Measurements from ENCODE around the gene SLX4IP.
"Not testable (repeated sequence)": the region's sequence is repeated elsewhere in the genome, so short reads cannot be mapped to it uniquely, and the experiment has no call there.

The SLX4IP gene

GRCh38 chr20:10613426-10613825, 178.3 kb downstream of the SLX4IP start:
- DNase-seq = not testable (repeated sequence)

DNA sequence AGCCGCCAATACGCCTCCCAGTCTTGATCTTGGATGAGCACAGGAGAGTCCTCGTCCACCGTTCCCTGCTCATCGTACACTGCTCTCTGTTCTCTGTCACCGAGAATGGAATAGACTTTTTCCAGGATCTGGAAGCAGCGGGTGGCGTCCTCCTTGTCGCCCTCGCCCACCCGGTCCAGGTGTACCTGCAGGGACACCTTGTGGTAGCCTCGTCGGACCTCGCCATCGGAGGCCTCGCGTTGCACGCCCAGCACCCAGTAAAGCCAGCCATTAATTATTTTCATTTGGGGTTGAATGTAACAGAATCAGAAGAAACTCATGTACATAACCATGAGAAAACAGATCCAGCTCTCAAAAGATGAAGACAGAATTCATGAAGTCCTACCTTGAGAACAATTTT, 178.8 kb downstream of the SLX4IP start:
- DNase-seq = no peak

GRCh38 chr20:10616212-10616611, 181.1 kb downstream of the SLX4IP start:
- no peak for DNase-seq

- not testable (repeated sequence) for DNase-seq
Observed at GRCh38 chr20:10617549-10618133, 182.5 kb downstream of the SLX4IP start.

DNA sequence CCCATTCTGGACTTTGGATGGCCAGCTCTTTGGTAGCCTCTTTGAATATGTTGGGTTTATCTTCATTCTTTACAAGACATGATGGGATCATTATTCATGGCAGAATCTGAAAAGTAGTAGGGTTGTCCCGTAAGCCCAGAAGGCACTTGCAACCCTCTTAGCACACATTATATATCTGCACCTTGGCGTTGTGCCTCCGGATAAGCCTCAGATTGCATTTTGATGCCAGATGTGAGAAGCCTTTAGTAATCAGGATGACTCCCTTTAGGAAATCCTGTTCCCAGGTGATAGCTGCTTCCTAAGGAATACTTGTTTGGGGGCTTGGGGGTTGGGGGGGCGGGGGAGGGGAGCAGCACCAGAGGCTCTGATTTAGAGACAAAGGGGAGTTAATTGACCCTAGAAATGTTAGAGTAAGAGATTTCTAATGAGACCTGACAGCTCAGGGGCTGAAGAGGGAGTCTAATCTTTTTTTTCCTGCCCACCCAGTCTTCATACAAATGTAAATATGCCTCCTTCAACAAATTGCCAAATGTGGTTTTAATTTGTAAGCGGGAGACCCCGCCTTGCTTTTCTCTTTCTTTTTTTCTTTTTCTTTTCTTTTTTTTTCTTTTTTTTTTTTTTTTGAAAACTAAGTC, 183.6 kb downstream of the SLX4IP start:
- peak; percentile 66 for DNase-seq

DNA sequence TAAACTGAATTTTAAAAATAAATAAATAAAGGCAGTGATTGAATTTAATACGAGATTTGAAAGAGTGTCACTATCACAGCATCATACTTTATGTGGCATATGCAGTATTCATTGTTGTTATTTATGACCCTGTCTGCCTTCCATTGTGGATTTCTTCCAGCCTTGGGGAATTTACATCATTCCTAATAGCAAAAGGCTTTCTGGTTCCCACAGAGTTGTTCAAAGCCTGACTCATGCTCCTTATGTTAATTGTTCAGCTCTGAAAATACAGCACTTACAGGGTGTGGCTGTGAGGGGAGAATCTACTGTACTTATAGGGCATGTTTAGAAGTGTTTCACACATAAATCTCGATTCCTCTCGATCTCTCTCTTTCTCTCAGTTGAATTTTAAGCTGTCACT, 184.3 kb downstream of the SLX4IP start:
- DNase-seq = peak; percentile 94

DNA sequence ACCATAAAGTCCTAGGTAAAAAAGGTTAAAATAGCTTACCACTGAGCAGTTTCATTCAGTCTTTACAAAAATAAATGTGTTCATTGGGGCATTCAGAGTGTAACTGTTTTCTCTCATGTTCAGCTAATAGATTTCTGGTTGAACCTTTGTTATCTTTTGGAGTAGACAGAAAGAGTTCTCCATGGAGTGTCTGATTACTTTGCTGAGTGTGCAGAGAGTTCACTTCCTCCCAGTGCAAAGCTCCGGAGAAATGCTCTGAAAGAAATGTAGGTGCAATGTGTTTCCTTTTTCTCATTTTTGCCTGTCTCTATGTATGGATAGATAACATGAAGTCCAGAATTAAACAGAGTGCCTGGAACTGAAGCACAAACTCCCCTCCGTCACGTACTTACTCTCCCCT, 186.0 kb downstream of the SLX4IP start:
- DNase-seq = no peak

GRCh38 chr20:10622657-10623418, 187.7 kb downstream of the SLX4IP start:
- DNase-seq = peak; percentile 81

DNA sequence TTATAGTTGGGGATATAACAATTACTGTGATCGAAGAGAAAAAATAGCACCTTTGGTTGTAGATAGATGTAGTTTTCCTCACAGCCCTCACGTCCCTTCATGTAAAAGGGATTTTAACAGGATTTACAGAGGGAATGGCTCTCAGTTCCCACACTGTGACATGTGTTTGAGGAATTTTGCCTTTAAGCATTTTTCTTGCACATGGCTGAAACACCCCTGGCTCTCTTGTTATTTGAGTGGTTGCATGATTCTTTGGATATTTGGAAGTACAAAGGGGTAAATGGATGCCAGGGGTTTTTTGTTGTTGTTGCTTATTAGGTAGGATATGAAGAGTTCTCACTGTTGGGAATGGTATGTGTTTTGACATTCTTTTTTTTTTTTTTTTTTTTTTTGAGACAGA, 190.5 kb downstream of the SLX4IP start:
- DNase-seq = no peak

GRCh38 chr20:10626896-10627295, 191.8 kb downstream of the SLX4IP start:
- DNase-seq = no peak

DNA sequence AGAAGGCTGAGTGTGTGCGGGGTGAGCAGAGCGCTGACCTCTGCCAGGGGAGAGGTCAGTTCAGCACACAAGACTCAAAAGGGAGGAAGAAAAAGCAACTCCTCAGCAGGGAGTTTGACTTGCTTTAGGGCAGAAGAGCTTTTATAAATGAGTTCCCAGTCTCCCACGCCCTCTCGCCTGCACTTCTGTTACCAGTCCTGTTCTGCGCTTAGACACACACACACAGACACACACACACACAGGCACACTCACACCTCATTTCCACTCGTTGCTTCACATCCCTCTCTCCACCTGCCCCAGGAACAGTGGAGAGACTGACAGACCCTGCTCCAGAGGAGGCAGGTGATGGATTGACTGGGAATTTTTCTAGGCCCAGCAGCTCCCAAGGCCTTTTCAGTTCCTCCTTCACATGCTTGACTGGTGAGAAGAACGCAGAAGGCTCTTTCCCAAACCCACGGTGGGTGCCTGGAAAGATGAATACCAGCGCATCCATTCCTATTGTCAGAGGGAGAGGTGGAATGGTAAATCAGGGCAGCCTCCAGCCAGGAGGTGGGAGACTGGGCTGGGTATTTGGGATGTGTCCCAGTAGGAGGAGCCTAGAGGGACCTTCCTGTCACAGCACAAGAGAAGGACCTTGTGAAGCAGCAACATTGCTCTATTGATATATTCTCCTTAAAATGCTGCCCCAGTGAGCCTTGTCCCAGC, 195.0 kb downstream of the SLX4IP start:
- DNase-seq = no peak

DNA sequence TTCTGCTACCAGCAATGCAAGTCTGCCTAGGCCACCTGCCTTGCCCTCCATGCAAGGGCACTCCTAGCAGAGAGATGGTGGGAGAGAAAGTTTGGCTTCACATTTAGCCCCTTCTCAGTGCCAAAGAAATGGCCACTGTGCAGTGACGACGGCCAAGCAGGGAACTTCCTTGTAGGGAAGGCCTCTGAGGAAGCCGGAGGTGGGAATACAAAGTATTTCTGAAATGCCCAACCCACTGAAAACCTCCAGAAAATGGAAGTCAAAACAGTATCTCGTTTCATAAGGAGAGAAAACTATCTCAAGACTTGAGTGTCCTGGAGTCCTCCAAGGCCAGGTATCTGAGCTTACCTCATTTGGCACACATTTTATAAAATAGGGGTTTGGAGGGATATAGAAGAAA, 196.0 kb downstream of the SLX4IP start:
- no peak for DNase-seq

- DNase-seq = no peak
Observed at GRCh38 chr20:10632721-10633509, 197.8 kb downstream of the SLX4IP start.

DNA sequence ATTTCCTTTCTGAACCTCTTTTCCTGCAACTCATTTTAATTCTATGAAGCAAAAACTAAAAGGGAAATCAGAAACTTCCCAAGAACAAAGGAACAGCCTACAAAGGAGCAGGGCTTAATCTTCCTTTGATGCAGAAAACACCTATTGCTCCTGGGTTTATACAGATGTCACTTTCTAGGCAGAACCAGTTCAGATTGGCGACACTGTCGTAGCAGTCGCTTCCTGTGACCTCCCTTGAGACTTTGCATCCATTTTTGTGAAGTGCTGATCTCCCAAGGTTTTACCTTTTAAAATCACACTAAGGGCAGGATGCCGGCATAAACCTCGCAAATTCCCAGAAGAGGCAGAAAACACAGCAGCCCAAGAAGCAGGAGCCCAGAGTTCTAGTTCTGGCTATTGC, 198.6 kb downstream of the SLX4IP start:
- no peak for DNase-seq

- DNase-seq = no peak
Observed at GRCh38 chr20:10634211-10634610, 199.1 kb downstream of the SLX4IP start.

DNA sequence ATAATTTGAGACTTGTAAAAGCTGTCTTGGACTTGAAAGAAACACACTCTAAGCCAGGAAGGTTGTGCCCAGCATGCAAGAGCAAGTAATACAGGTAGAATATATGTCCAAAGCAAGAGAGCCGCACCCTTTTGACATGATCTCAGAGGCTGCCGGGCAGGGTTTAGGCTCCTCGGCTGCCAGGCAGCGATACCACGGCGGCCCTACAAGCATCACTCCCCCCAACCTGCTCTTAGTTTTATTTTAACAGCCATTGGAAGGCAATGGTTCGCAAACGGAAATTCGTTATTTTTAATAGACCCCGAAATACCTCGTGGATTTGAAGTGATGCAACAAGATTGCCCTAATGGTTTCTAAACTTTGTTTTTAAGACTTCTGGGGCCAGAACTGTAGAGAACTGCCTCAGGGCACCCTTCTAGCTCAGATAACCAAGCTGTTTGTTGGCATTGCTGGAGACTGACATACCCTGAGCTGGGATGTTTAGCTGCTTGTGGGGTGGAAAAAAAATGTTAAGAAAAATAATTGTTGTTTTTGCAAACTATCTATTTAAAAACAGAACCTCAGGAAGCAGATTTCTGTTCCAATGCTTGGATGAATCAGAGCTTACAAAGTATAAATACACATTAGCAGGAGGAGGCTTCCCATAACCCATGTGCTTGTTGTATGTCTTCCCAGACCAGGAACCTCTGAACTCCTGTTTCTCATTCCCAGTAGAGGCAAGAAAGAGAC, 199.7 kb downstream of the SLX4IP start:
- no peak for DNase-seq

DNA sequence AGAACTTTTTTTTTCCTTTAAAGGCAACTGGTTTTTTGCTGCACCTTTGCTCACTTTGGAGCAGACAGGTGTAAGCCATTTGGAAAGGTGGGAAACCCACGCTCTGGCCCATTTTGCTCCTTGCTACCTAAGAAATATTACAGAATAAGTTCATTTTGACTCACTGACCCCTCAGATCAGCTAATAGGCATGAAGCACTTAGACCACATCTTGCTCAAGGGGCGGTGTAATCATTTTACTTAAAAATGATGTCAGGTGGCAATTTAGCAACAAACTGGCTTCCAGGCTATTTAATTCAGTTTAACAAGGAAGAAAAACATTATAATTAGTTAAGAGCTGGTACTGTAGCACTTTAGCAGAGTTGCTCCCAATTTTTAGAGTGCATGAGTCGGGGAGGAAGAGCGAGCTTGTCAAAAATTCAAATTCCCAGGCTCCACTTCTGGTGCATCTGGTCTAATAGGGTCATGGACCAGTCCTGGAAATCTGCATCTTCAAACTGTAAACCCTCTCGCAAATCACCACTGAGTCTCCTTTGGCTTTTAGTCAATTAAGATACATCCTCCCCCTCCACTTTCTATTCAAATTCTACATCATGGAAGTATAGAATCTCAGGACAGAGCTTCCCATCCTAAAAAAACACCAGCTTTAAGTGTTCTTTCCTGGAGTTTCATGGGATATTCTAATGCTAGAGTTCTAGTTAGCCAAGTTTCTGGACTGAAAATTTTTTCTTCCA, 200.5 kb downstream of the SLX4IP start:
- no peak for DNase-seq

GRCh38 chr20:10636326-10636818, 201.3 kb downstream of the SLX4IP start:
- peak; percentile 75 for DNase-seq

DNA sequence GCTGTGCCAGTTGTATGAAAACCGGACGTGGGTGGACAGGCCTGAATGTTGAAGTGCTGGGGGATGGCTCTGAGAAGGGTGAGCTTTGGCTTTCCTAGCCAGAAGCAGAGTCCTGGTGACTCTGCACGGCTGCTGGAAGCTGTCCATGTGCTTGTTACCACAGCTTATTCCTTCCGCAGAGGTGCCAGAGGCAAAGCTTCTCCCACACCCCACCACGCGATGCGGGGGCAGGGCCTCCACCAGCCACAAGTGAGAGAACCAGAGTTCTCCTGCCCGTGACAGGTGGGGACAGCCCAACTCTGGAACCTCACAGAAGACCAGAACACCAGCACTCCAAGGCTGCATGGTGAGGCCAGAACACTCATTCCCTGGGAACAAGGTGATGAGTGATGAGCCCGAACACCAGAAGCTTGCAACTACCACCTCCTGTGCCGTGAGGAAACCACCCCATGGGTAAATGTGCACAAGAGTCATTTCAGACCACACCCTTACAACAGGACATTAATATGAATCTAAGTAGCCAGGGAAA, 202.0 kb downstream of the SLX4IP start:
- DNase-seq = no peak

DNA sequence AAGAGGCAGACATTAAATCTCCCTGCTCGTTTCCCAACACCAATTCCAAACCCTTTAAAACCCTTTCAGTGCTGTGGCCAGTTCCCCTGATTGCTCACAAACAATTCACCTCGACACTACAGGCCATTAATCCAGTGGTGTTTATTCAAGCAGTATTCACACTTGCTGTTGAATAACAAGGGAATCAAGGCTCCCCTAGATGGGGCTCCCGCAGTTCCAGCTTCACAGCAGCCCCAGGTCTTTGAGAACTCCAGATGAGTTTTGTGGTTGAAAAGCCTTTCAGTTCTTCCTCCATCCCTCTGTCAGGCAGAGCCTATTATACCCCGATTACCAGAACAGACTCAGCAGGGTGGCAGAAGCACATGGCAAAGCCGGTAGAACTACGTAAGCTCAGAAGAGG, 202.5 kb downstream of the SLX4IP start:
- no peak for DNase-seq

All from fibroblast of upper back skin (primary cell).